Thymus (tissue), 11 donors: ENCODE measurements around the gene CARMIL1. TPM values are rescaled to one million over a fixed set of nuclear protein-coding genes. Genes with fewer than 3 reads are reported as not detected.
"Not testable (repeated sequence)": the region's sequence is repeated elsewhere in the genome, so short reads cannot be mapped to it uniquely, and the experiment has no call there.

Experiments
- DNase-seq, 9 donors: peaks; one replicate each; pipeline ENCODE4 v3.0.0-alpha.2; 2013; ENCODE audit warnings: low spot score in 9 of 9, low read depth in 6 of 9, missing footprints in 1 of 9
- H3K27ac ChIP-seq, 2 donors: one replicate each; pipeline ENCODE4 v1.5.1; 2013; ENCODE audit warnings: control low read depth in 1 of 2, low read depth in 1 of 2, low read length in 1 of 2, mild to moderate bottlenecking in 1 of 2, moderate library complexity in 1 of 2
- H3K27me3 ChIP-seq, 2 donors: one replicate each; pipeline ENCODE4 v1.5.1; 2013; ENCODE audit warnings: low read length in 1 of 2; ENCODE audit not compliant: control insufficient read depth in 2 of 2, insufficient read depth in 1 of 2
- H3K36me3 ChIP-seq, 2 donors: one replicate each; pipeline ENCODE4 v1.5.1; 2013; ENCODE audit warnings: low read length in 1 of 2, mild to moderate bottlenecking in 1 of 2, moderate library complexity in 1 of 2; ENCODE audit not compliant: control insufficient read depth in 2 of 2, insufficient read depth in 2 of 2
- H3K4me1 ChIP-seq, 2 donors: one replicate each; pipeline ENCODE4 v1.5.1; 2013; ENCODE audit warnings: low read length in 2 of 2; ENCODE audit not compliant: control insufficient read depth in 2 of 2, insufficient read depth in 2 of 2
- H3K4me3 ChIP-seq, 2 donors: one replicate each; pipeline ENCODE4 v1.5.1; 2013; ENCODE audit warnings: low read length in 2 of 2, control low read depth in 1 of 2, mild to moderate bottlenecking in 1 of 2
- H3K9me3 ChIP-seq, 2 donors: one replicate each; pipeline ENCODE4 v1.5.1; 2013; ENCODE audit warnings: low read length in 1 of 2, mild to moderate bottlenecking in 1 of 2; ENCODE audit not compliant: control insufficient read depth in 2 of 2, insufficient read depth in 1 of 2
- WGBS: extraction: QIAGEN DNeasy Blood & Tissue Kit; methylation state at CpG from one replicate; pipeline ENCODE4 v1.1.7; 2013; 5-methylcytosine and 5-hydroxymethylcytosine counted together
- polyA plus RNA-seq: library from polyadenylated mRNA; stranded (reverse); fragments of 200-250 nt; gene quantifications from one replicate; pipeline ENCODE4 v1.2.3, GENCODE V29; 2013
- total RNA-seq: library from RNA; stranded (reverse); fragments of 120-200 nt; gene quantifications from one replicate; pipeline ENCODE4 v1.2.4, GENCODE V29; 2013
- donor health status: healthy.

CARMIL1 gene
- total and polyA plus RNA-seq, 2 donors, result 17.4 to 29.9 TPM

DNA sequence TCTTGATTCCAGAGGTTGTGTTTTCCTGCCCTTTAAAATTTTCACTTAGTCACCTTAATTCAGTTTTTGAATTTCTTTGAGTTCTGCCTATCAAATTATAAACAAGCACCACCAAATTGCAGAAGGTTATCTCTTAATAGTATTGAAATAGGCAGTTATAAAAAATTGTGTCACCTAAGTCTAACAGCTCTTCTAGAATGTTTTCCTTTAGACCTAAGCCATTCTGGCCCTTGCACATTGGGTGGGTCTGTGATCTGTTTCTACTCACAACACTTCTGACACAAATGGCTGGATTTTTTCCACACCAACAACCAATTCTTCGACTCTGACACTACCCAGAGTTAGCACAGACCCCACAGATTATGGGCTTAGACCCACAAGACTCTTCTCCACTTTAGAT is 101.9 kb downstream of the CARMIL1 start:
- Histone ChIP-seq H3K4me3 (no peak overlapping the region), H3K27me3 (no peaks in the 10 kb centered on the region), H3K9me3 (peaks cover 0 to 11% of the 10 kb centered on the region in 2 donors), H3K36me3 (no peaks in the 10 kb centered on the region), H3K27ac (no peak overlapping the region), H3K4me1 (peaks cover 10 to 18% of the 10 kb centered on the region in 2 donors)
- no peak for DNase-seq
- 93% methylated on average over 1 of the region's 1 CpG for WGBS

DNA sequence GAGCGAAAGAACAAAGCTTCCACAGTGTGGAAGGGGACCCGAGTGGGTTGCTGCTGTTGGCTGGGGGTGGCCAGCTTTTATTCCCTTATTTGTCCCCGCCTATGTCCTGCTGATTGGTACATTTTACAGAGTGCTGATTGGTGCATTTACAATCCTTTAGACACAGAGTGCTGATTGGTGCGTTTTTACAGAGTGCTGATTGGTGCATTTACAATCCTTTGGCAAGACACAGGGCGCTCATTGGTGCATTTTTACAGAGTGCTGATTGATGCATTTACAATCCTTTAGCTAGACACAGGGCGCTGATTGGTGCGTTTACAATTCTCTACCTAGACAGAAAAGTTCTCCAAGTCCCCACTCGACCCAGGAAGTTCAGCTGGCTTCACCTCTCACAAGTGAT is 103.3 kb downstream of the CARMIL1 start:
- H3K9me3 ChIP-seq, H3K4me3 ChIP-seq, H3K27ac ChIP-seq, DNase-seq, H3K36me3 ChIP-seq, H3K27me3 ChIP-seq: not testable (repeated sequence)
- 96% methylated on average over 8 of the region's 8 CpGs for WGBS
- H3K4me1 ChIP-seq, result peaks cover 11 to 25% of the 10 kb centered on the region in 2 donors

DNA sequence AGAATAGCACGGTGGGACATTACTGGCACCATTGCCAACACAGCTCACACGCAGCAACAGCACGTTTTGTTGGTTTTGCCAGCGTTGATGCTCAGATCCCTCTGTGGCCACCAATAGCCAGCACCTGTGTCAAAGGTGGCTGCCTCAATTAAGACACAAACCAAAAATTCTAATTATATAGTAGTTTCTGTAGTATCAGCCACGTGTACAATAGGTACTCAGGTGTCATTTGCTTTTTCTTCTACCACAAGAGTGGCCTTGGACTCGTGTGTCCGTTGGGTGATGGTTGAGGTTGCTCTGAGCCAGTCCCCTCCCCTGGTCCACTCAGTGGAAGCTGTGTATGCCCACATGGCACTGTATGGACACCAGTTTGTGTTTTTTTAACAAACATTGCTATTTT is 105.1 kb downstream of the CARMIL1 start:
- H3K4me1 ChIP-seq, result peaks cover 15 to 26% of the 10 kb centered on the region in 2 donors
- no peak overlapping the region for H3K4me3 ChIP-seq
- H3K36me3 ChIP-seq, result no peaks in the 10 kb centered on the region
- no peaks in the 10 kb centered on the region for H3K27me3 ChIP-seq
- no peak for DNase-seq
- no peak overlapping the region for H3K27ac ChIP-seq
- H3K9me3 ChIP-seq, result peaks cover 0 to 8% of the 10 kb centered on the region in 2 donors
- 96% methylated on average over 7 of the region's 7 CpGs for WGBS

DNA sequence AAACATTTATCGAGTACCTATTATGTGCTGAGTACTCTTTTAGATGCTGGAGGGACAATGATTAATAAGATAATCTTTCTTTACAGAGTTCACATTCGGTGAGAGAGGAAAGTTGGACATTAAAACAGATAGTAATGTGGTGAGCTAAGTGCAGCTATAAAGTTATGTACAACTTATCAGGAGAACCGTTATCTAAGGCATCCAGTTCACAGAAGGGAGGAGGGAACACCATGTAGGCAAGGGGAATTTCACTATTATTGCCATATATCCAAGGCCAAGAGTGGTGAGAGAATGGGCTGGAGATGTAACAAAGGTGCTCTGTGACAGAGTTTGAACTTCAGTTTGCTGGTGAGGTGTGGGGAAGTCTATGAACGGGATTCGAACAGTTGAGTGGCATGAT is 105.8 kb downstream of the CARMIL1 start:
- Histone ChIP-seq H3K4me1 (peaks cover 15 to 30% of the 10 kb centered on the region in 2 donors), H3K27me3 (no peaks in the 10 kb centered on the region), H3K4me3 (no peak overlapping the region), H3K9me3 (peaks cover 0 to 8% of the 10 kb centered on the region in 2 donors), H3K36me3 (no peaks in the 10 kb centered on the region), H3K27ac (no peak overlapping the region)
- no peak for DNase-seq
- 98% methylated on average over 5 of the region's 5 CpGs for WGBS

DNA sequence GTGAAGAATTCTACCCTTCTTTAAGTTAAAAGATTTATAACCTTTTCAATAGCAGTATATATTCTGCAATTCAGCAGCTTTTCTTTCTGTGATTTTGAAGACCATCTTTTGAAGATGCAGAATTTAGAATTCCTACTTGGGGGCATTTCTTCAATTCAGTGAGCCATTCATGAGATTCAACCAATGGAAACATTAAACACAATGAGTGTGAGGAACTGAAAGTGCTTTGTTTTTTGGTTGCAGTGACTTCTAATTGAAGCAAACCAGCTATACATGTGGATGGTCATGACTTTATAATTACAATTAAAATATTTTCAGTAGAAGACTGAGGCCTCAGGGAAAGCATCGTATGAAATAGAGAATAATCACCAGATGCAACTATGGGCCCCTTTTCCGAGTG is 108.3 kb downstream of the CARMIL1 start:
- Histone ChIP-seq H3K27ac (peak overlapping the region; percentile 3 to 83), H3K36me3 (no peaks in the 10 kb centered on the region), H3K4me1 (peaks cover 15 to 30% of the 10 kb centered on the region in 2 donors), H3K9me3 (peaks cover 0 to 5% of the 10 kb centered on the region in 2 donors), H3K4me3 (no peak overlapping the region), H3K27me3 (no peaks in the 10 kb centered on the region)
- no peak for DNase-seq
- WGBS, result 86% methylated on average over 2 of the region's 2 CpGs

DNA sequence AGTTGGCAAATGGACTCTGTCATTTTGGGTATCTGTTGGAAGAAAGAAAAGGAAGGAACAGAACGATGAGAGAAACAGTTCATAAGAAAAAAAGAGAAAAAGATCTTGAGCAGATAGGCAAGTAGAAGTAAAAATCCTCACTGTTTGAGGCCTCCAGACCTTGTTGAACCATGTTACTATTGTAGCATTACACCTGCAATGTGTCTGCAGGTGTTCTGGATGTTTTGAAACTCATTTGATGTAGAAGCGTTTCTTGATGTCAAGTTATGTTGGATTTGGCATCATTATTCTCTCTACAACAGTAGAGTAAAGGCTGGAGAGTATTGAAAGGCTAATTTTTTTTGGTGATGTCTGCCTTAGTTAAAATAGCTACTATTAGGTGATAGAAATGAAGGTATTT is 108.7 kb downstream of the CARMIL1 start:
- WGBS, result 9% methylated on average over 2 of the region's 2 CpGs
- peak overlapping the region; percentile 3 to 83 for H3K27ac ChIP-seq
- H3K36me3 ChIP-seq, result no peaks in the 10 kb centered on the region
- peaks cover 0 to under 1% of the 10 kb centered on the region in 2 donors for H3K9me3 ChIP-seq
- H3K4me3 ChIP-seq, result no peak overlapping the region
- H3K27me3 ChIP-seq, result no peaks in the 10 kb centered on the region
- DNase-seq, result peak in 4 of 9 donors; percentile 57 to 80 (median 63)
- H3K4me1 ChIP-seq, result peaks cover 15 to 30% of the 10 kb centered on the region in 2 donors

DNA sequence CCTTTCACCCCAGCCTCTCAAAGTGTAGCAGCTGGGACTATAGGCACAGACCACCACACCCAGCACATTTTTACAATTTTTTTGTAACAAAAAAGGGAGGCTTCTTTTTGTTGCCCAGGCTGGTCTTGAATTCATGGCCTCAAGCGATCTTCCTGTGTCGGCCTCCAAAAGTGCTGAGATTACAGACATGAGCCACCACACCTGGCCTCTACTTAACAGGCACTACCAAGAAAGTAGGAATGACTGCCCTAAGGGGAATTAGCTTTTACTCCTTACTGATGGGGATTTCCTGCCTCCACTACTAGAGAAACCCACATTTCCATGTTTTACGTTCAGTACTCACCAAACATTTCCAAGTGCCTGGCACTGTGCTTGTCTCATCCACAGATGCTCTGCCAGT is 109.6 kb downstream of the CARMIL1 start:
- no peaks in the 10 kb centered on the region for H3K27me3 ChIP-seq
- H3K27ac ChIP-seq, result peak overlapping the region; percentile 58 to 83
- DNase-seq, result no peak
- H3K4me3 ChIP-seq, result no peak overlapping the region
- H3K4me1 ChIP-seq, result peaks cover 15 to 30% of the 10 kb centered on the region in 2 donors
- H3K36me3 ChIP-seq, result no peaks in the 10 kb centered on the region
- no peaks in the 10 kb centered on the region for H3K9me3 ChIP-seq
- 97% methylated on average over 3 of the region's 3 CpGs for WGBS

DNA sequence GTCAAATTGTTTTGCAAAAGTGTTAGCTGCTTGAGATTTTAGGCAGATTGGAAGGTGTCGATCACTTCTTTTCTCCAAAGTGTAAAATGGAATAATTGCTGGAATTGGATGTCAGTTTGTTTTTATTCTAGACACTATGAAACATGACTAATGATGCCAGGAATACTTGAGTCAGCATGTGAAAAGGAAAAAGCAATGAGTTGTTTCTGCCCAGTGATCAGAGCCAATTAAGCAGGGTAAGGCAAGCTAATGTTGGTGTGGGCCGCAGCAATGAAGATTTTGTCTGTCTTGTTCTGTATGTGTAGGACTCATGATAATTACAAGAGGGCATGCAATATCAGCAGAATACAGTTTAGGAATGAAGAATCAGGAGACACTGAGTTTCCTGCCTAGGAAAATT is 110.3 kb downstream of the CARMIL1 start:
- Histone ChIP-seq H3K27me3 (no peaks in the 10 kb centered on the region), H3K27ac (peak overlapping the region in 1 of 2 donors; percentile 83), H3K9me3 (no peaks in the 10 kb centered on the region), H3K36me3 (no peaks in the 10 kb centered on the region), H3K4me1 (peaks cover 15 to 30% of the 10 kb centered on the region in 2 donors), H3K4me3 (no peak overlapping the region)
- no peak for DNase-seq
- 96% methylated on average over 2 of the region's 2 CpGs for WGBS

DNA sequence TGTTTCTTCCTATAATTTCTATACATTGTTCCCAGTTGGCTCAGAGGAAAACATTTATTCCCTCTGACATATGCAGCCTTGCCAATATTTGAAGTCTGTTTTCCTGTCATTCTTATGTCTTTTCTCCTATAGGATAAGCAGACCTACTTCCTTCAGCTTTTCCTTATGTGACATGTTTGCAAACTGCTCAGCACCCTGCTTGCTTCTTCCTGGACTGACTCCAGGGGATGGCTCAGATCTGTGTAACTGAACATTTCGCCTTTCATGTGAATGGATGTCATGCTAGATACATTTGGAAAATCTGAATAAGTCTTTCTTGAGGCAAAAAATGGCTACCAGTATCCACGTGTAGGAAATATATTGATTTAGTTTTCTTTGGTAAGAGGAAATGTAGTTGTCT is 113.2 kb downstream of the CARMIL1 start:
- DNase-seq, result no peak
- Histone ChIP-seq H3K27ac (no peak overlapping the region), H3K4me3 (no peak overlapping the region), H3K9me3 (no peaks in the 10 kb centered on the region), H3K27me3 (no peaks in the 10 kb centered on the region), H3K4me1 (peaks cover 13 to 20% of the 10 kb centered on the region in 2 donors), H3K36me3 (no peaks in the 10 kb centered on the region)
- WGBS, result 89% methylated on average over 2 of the region's 2 CpGs

DNA sequence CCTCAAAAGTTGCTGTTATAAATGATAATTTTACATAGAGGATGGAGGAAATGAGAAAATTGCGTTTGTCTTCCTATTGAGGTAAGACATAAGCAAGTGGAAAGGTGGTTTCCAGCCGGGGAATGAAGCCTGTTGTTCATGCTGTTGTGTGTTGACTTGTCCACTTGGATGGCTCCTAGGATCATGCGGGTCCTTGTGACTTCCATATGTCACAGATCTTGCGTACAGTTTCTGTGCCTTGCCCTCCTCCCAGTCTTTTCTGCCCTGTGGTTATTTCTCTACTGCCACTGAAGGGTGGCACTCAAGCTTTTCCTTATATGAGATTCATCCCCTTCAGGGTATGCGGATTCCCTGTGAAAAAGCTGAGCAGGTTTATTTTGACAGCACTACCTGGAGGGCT is 116.6 kb downstream of the CARMIL1 start:
- Histone ChIP-seq H3K36me3 (no peaks in the 10 kb centered on the region), H3K27ac (no peak overlapping the region), H3K4me1 (peaks cover 0 to 7% of the 10 kb centered on the region in 2 donors), H3K4me3 (no peak overlapping the region), H3K9me3 (no peaks in the 10 kb centered on the region), H3K27me3 (no peaks in the 10 kb centered on the region)
- no peak for DNase-seq
- 98% methylated on average over 5 of the region's 5 CpGs for WGBS
